Right lobe of liver (tissue), 4 donors: ENCODE data around the gene FYCO1.

Experiments
- POLR2A ChIP-seq: fragments of 450-650 bp; IDR thresholded peaks from one replicate; pipeline ENCODE4 v1.6.1; 2017; ENCODE audit warnings: antibody characterized with exemption, mild to moderate bottlenecking
- TF ChIP-seq, protein P1 (sequence below), 4 donors: fragments of 200-600 bp in 3 of 4; fragments of 450-650 bp in 1 of 4; IDR thresholded peaks; one replicate each; pipeline versions ENCODE4 v1.5.1 to v1.8.0; 2016 to 2022; ENCODE audit warnings: antibody characterized with exemption in 4 of 4, mild to moderate bottlenecking in 2 of 4
- donor health status: DM: no; HTN: no; CAD: no.
- donor health status: DM: no; HTN: no; CAD: no.
- donor health status: DM: no; HTN: yes; CAD: no.

- TF ChIP-seq, protein P1, sequence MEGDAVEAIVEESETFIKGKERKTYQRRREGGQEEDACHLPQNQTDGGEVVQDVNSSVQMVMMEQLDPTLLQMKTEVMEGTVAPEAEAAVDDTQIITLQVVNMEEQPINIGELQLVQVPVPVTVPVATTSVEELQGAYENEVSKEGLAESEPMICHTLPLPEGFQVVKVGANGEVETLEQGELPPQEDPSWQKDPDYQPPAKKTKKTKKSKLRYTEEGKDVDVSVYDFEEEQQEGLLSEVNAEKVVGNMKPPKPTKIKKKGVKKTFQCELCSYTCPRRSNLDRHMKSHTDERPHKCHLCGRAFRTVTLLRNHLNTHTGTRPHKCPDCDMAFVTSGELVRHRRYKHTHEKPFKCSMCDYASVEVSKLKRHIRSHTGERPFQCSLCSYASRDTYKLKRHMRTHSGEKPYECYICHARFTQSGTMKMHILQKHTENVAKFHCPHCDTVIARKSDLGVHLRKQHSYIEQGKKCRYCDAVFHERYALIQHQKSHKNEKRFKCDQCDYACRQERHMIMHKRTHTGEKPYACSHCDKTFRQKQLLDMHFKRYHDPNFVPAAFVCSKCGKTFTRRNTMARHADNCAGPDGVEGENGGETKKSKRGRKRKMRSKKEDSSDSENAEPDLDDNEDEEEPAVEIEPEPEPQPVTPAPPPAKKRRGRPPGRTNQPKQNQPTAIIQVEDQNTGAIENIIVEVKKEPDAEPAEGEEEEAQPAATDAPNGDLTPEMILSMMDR (IDR thresholded peaks at IDR 0.05) = no peak
- TF ChIP-seq POLR2A = no peak
Observed at GRCh38 chr3:46020766-46021510, 25.3 kb upstream of the FYCO1 start.
